ENCODE results near the gene CA10. TPM values are rescaled to one million over a fixed set of nuclear protein-coding genes. Genes with fewer than 3 reads are reported as not detected.

Gene CA10
- total RNA-seq, 2 donors from 2014 or later = 0.15 to 0.96 TPM

GRCh38 chr17:51820252-51820651, 338.3 kb downstream of the CA10 start:
- no peak overlapping the region for H3K4me3 Mint-ChIP-seq

DNA sequence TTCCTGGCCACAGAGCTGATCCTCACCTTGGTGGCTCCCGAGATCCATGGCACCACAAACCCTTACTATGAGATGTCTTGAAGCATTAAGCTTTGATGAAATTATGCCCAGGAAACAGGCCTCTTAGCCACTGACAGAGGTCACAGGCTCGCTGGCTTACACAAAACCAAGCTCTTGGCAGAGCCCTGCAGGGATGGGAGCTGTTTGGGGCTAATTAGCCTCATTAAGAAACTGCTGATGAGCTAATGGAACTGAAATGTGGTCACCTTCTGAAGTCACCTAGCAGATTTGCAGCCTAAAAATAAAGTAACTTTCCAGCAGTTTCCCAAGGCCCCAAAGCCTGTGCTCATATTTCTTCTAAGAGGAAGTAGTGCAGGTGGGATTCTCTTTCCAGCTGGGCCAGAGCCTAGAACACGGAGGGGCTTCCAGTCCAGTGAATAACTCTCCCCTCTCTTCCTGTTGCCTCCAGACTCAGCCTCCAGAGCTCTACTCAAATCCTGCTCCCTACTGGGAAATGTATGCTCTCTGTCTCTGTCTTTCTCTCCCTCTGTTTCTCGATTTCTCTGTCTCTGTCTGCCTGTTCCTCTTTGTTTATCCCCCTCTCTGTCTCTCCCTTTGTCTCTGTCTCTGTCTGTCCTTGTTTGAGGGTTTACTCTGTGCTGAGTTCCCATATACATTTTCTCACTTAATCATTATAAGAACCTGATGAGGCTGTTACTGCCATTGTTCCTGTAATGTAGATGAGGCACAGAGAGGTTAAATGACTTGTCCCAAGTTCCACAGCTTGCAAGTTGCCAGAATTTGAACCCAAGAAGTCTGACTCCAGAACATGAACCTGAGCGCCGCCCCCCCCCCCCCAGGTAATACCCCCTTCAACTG, 338.9 kb downstream of the CA10 start:
- H3K27ac Mint-ChIP-seq = no peak overlapping the region
- no peak for DNase-seq
- H3K9me3 ChIP-seq (ENCODE audit: control insufficient read depth, low read length, poor library complexity, severe bottlenecking) = no peaks in the 10 kb centered on the region
- peaks cover 6% of the 10 kb centered on the region for H3K4me1 Mint-ChIP-seq
- ATAC-seq = no peak
- peaks cover 6% of the 10 kb centered on the region for H3K27me3 Mint-ChIP-seq
- no peak overlapping the region for H3K4me3 Mint-ChIP-seq
- H3K36me3 Mint-ChIP-seq (ENCODE audit: low read depth) = peaks cover 2% of the 10 kb centered on the region

More at GRCh38 chr17:51820252-51820651, 338.3 kb downstream of the CA10 start:
- DNase-seq = no peak
- peak; percentile 45 for ATAC-seq
- Mint-ChIP-seq H3K36me3 (ENCODE audit: low read depth) (peaks cover 2% of the 10 kb centered on the region), H3K27ac (no peak overlapping the region), H3K27me3 (peaks cover 6% of the 10 kb centered on the region), H3K4me1 (peaks cover 6% of the 10 kb centered on the region)
- H3K9me3 ChIP-seq (ENCODE audit: control insufficient read depth, low read length, poor library complexity, severe bottlenecking) = no peaks in the 10 kb centered on the region

DNA sequence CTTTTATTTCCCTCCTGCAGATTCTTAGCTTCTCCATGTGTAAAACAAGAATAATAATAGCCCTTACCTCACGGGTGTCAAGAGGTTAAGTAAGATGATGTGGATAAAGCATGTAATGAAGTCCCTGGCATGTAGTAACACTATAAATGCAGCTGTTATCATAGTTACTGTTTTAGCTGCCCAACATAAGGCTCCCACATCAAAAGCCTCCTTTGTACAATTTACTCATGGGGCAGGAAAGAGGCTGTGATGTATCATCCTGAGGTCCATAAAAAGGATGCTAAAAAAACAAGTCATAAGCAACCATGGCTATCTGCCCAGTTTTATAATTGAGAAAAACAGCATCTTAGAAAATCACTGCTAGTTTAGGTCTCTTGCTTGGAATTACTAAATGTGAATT, 339.7 kb downstream of the CA10 start:
- H3K27ac Mint-ChIP-seq = peak overlapping the region; percentile 47
- no peaks in the 10 kb centered on the region for H3K9me3 ChIP-seq (ENCODE audit: control insufficient read depth, low read length, poor library complexity, severe bottlenecking)
- ATAC-seq (no peak), DNase-seq (no peak)
- no peak overlapping the region for H3K4me3 Mint-ChIP-seq
- peaks cover 6% of the 10 kb centered on the region for H3K27me3 Mint-ChIP-seq
- peaks cover 2% of the 10 kb centered on the region for H3K36me3 Mint-ChIP-seq (ENCODE audit: low read depth)
- H3K4me1 Mint-ChIP-seq = peaks cover 6% of the 10 kb centered on the region

- Mint-ChIP-seq H3K27ac (no peak overlapping the region), H3K27me3 (peaks cover 6% of the 10 kb centered on the region), H3K4me3 (no peak overlapping the region), H3K4me1 (peaks cover 6% of the 10 kb centered on the region), H3K36me3 (ENCODE audit: low read depth) (peaks cover 2% of the 10 kb centered on the region)
- ATAC-seq (no peak), DNase-seq (no peak)
- H3K9me3 ChIP-seq (ENCODE audit: control insufficient read depth, low read length, poor library complexity, severe bottlenecking) = no peaks in the 10 kb centered on the region
Observed at GRCh38 chr17:51817955-51818354, 340.6 kb downstream of the CA10 start.

DNA sequence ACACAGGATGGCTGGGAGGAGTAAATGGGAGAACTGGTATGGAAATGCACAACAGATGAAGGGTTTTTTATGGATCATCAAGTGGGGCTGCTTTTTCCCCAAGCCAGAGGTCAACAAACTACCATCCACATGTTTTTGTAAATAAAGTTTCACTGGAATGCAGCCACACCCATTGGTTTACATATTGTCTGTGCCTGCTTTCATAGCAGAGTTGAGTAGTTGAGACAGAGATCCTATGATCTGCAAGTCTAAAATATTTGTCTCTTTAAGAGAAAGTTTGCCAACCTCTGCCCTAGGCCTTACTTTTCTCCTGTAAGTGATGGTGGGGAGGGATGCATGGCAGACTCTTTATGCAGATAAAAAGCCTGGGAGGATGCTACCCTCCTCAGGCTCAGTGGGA, 341.4 kb downstream of the CA10 start:
- H3K27ac Mint-ChIP-seq = no peak overlapping the region
- H3K4me3 Mint-ChIP-seq = no peak overlapping the region
- no peaks in the 10 kb centered on the region for H3K9me3 ChIP-seq (ENCODE audit: control insufficient read depth, low read length, poor library complexity, severe bottlenecking)
- peaks cover 6% of the 10 kb centered on the region for H3K4me1 Mint-ChIP-seq
- no peak for ATAC-seq
- peaks cover 6% of the 10 kb centered on the region for H3K27me3 Mint-ChIP-seq
- DNase-seq = no peak
- peaks cover 2% of the 10 kb centered on the region for H3K36me3 Mint-ChIP-seq (ENCODE audit: low read depth)

- DNase-seq = no peak
- Mint-ChIP-seq H3K4me3 (no peak overlapping the region), H3K27ac (no peak overlapping the region), H3K36me3 (ENCODE audit: low read depth) (peaks cover 2% of the 10 kb centered on the region), H3K4me1 (peaks cover 6% of the 10 kb centered on the region), H3K27me3 (no peaks in the 10 kb centered on the region)
- H3K9me3 ChIP-seq (ENCODE audit: control insufficient read depth, low read length, poor library complexity, severe bottlenecking) = no peaks in the 10 kb centered on the region
- ATAC-seq = no peak
Observed at GRCh38 chr17:51815097-51815496, 343.4 kb downstream of the CA10 start.

- Mint-ChIP-seq H3K27me3 (peaks cover 2% of the 10 kb centered on the region), H3K36me3 (ENCODE audit: low read depth) (no peaks in the 10 kb centered on the region), H3K27ac (no peak overlapping the region), H3K4me1 (peaks cover 3% of the 10 kb centered on the region), H3K4me3 (no peak overlapping the region)
- ATAC-seq (no peak), DNase-seq (no peak)
- no peaks in the 10 kb centered on the region for H3K9me3 ChIP-seq (ENCODE audit: control insufficient read depth, low read length, poor library complexity, severe bottlenecking)
Observed at GRCh38 chr17:51814521-51814920, 344.0 kb downstream of the CA10 start.

GRCh38 chr17:51813784-51814174, 344.7 kb downstream of the CA10 start:
- no peak for ATAC-seq
- DNase-seq = no peak
- Mint-ChIP-seq H3K4me3 (no peak overlapping the region), H3K36me3 (ENCODE audit: low read depth) (no peaks in the 10 kb centered on the region), H3K4me1 (peaks cover 3% of the 10 kb centered on the region), H3K27me3 (peaks cover 7% of the 10 kb centered on the region), H3K27ac (no peak overlapping the region)
- H3K9me3 ChIP-seq (ENCODE audit: control insufficient read depth, low read length, poor library complexity, severe bottlenecking) = no peaks in the 10 kb centered on the region

DNA sequence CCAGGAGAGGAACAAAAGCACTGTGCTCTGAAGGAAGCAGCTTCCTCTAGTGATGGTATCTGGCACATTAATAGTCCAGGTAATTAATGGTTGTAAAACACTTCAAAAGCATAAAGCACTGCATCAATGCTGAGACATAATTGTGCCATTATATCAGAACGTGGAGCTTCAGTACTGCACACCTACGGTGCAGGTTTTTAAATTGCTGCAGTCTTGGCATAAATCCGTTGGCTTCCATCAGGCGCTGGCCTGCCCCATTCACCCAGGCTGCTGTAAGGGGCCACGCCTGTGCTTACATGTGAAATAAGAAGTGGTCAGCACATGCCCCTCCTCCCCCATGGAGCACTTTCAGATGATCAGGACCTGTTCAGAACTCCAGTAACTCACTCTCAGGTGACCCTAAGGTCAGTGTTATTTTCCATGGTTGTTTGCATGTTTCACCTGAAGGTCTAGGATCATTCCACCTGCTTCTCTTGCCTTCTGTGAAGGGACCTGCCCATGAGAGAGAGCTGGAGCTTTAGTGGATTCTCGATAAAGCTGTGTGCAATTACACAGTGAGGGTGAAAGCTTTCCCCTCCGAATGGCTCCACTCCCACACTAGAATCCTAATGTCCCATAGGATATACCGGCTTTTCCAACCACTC, 345.3 kb downstream of the CA10 start:
- H3K4me3 Mint-ChIP-seq = no peak overlapping the region
- DNase-seq (no peak), ATAC-seq (no peak)
- no peak overlapping the region for H3K27ac Mint-ChIP-seq
- H3K9me3 ChIP-seq (ENCODE audit: control insufficient read depth, low read length, poor library complexity, severe bottlenecking) = no peaks in the 10 kb centered on the region
- H3K4me1 Mint-ChIP-seq = no peaks in the 10 kb centered on the region
- H3K27me3 Mint-ChIP-seq = peaks cover 7% of the 10 kb centered on the region
- H3K36me3 Mint-ChIP-seq (ENCODE audit: low read depth) = no peaks in the 10 kb centered on the region

- no peak for DNase-seq
- Mint-ChIP-seq H3K4me3 (no peak overlapping the region), H3K27ac (no peak overlapping the region), H3K4me1 (no peaks in the 10 kb centered on the region), H3K27me3 (peaks cover 7% of the 10 kb centered on the region), H3K36me3 (ENCODE audit: low read depth) (no peaks in the 10 kb centered on the region)
- no peaks in the 10 kb centered on the region for H3K9me3 ChIP-seq (ENCODE audit: control insufficient read depth, low read length, poor library complexity, severe bottlenecking)
- ATAC-seq = no peak
Observed at GRCh38 chr17:51807460-51807859, 351.1 kb downstream of the CA10 start.

GRCh38 chr17:51805765-51806164, 352.7 kb downstream of the CA10 start:
- no peaks in the 10 kb centered on the region for H3K36me3 Mint-ChIP-seq (ENCODE audit: low read depth)
- ATAC-seq (no peak), DNase-seq (no peak)
- H3K27ac Mint-ChIP-seq = no peak overlapping the region
- peaks cover 7% of the 10 kb centered on the region for H3K27me3 Mint-ChIP-seq
- no peaks in the 10 kb centered on the region for H3K9me3 ChIP-seq (ENCODE audit: control insufficient read depth, low read length, poor library complexity, severe bottlenecking)
- no peak overlapping the region for H3K4me3 Mint-ChIP-seq
- H3K4me1 Mint-ChIP-seq = no peaks in the 10 kb centered on the region

DNA sequence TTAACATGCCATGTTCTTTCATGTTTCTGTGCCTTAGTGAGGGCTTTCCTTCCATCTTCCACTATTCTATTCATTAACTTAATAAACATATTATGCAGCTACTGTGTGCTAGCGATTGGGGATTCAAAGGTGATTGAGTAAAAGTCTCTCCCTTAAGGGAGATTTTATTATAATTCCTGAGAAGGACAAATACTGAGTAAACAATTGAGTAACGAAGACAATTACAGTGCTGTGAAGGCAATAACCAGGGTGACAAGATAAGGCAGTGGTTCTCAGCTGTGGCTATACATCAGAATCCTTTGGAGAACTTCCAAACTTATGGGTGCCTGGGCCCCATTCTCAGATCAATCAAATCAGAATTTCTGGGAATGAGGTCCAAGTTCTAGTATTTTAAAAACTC, 353.3 kb downstream of the CA10 start:
- Mint-ChIP-seq H3K4me1 (no peaks in the 10 kb centered on the region), H3K36me3 (ENCODE audit: low read depth) (no peaks in the 10 kb centered on the region), H3K4me3 (no peak overlapping the region), H3K27ac (no peak overlapping the region), H3K27me3 (peaks cover 7% of the 10 kb centered on the region)
- H3K9me3 ChIP-seq (ENCODE audit: control insufficient read depth, low read length, poor library complexity, severe bottlenecking) = no peaks in the 10 kb centered on the region
- DNase-seq = no peak
- ATAC-seq = no peak

DNA sequence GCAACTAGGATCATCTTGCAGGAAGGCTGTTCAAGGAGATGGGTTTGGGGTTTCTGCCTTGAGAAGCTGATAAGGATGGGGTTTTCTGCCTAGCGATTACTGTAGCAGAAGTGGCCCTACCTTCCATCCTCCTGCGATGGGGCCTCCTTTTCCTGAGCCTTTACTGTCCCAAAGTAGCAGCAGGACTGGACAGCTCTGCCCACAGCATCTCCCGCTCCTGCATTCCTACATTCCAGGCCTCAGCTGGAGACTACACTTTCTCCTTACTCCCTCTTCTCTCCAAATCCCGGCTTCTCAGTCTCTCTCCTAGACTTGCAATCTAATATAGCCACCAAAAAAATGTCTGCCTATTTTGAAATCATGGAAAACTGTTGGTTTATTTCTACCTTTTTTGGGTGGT, 355.4 kb downstream of the CA10 start:
- Mint-ChIP-seq H3K4me3 (no peak overlapping the region), H3K27ac (no peak overlapping the region), H3K36me3 (ENCODE audit: low read depth) (peaks cover 2% of the 10 kb centered on the region), H3K4me1 (no peaks in the 10 kb centered on the region), H3K27me3 (peaks cover 6% of the 10 kb centered on the region)
- no peak for ATAC-seq
- no peak for DNase-seq
- no peaks in the 10 kb centered on the region for H3K9me3 ChIP-seq (ENCODE audit: control insufficient read depth, low read length, poor library complexity, severe bottlenecking)

- peaks cover 9% of the 10 kb centered on the region for H3K27me3 Mint-ChIP-seq
- H3K36me3 Mint-ChIP-seq (ENCODE audit: low read depth) = peaks cover 2% of the 10 kb centered on the region
- no peak overlapping the region for H3K27ac Mint-ChIP-seq
- no peak overlapping the region for H3K4me3 Mint-ChIP-seq
- DNase-seq = no peak
- no peaks in the 10 kb centered on the region for H3K4me1 Mint-ChIP-seq
- no peaks in the 10 kb centered on the region for H3K9me3 ChIP-seq (ENCODE audit: control insufficient read depth, low read length, poor library complexity, severe bottlenecking)
- ATAC-seq = no peak
Observed at GRCh38 chr17:51802544-51802943, 356.0 kb downstream of the CA10 start.

All from T-helper 17 cell (primary cell).